ENCODE results near the gene CHCHD4.

GRCh38 chr3:14131134-14131533 is 6.5 kb upstream of the CHCHD4 start:
- TF ChIP-seq, protein P1, sequence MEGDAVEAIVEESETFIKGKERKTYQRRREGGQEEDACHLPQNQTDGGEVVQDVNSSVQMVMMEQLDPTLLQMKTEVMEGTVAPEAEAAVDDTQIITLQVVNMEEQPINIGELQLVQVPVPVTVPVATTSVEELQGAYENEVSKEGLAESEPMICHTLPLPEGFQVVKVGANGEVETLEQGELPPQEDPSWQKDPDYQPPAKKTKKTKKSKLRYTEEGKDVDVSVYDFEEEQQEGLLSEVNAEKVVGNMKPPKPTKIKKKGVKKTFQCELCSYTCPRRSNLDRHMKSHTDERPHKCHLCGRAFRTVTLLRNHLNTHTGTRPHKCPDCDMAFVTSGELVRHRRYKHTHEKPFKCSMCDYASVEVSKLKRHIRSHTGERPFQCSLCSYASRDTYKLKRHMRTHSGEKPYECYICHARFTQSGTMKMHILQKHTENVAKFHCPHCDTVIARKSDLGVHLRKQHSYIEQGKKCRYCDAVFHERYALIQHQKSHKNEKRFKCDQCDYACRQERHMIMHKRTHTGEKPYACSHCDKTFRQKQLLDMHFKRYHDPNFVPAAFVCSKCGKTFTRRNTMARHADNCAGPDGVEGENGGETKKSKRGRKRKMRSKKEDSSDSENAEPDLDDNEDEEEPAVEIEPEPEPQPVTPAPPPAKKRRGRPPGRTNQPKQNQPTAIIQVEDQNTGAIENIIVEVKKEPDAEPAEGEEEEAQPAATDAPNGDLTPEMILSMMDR (conservative IDR thresholded peaks at IDR 0.05; ENCODE audit: low read depth, low read length): no peak
- TF ChIP-seq EZH2 (IDR thresholded peaks at IDR 0.05; ENCODE audit: borderline replicate concordance, low read depth, low read length, poor library complexity, severe bottlenecking): no peak
